ENCODE measurements around the gene FHL2.

Gene FHL2

DNA sequence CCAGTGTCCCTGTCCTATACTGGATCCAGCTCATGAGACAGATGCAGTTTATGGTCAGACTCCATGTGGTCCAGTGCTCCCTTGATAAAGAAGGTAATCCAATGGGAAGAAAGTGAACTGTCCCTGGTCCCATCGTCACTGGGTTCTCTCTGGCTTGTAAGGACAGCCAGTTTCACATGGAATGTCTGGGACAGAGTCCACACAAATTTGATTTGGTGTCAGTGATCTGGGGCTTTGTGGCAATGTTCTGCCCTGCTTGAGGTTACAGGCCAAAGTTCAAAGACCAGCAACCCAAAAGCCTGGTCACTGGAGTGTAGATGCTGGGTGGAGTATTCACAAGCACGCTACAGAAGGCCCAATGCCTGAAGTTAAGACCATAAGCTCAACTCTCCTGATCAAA lies 22.2 kb upstream of the FHL2 start:
- DNase-seq: no peak

DNA sequence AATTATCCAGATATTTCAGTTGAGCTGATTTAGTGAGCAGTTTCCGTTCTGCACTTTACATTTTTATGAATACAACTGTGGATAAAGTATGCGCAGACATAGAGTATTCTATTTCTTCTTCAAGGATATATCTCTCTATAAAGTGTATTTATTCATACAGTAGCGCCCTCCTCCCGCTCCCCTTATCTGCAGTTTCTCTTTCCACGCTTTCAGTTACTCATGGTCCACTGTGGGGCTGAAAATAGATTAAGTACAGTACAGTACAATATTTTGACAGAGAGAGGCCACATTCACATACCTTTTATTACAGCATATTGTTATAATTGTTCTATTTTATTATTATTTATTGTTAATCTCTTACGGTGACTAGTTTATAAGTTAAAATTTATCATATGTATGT lies 19.7 kb upstream of the FHL2 start:
- DNase-seq: no peak

DNA sequence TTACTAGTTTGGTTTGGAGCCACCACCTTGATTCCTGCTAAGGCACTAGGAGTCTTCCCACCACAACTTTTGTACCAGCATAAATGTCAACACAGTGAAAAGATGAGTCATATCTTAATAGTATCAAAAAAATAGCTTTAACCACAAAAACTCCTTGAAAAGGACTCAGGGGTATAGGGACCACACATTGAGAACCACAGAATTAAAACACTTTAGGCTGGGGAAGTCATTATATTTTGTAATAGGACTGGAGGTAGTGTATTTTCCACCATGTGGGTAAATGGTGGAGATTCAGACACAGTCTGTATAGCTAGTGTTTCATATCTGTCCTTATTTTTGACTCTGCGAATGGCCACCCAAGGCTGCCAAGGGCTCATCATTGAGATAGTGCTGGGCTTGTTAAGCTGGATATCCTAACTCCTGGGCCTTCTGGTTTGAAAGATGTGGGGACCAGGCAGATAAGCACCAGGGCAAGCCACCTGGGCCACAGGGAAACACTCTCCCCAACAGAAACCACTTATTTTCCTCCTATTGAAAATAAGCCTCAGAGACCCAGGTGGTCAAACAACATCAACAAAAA lies 19.1 kb upstream of the FHL2 start:
- no peak for DNase-seq

DNA sequence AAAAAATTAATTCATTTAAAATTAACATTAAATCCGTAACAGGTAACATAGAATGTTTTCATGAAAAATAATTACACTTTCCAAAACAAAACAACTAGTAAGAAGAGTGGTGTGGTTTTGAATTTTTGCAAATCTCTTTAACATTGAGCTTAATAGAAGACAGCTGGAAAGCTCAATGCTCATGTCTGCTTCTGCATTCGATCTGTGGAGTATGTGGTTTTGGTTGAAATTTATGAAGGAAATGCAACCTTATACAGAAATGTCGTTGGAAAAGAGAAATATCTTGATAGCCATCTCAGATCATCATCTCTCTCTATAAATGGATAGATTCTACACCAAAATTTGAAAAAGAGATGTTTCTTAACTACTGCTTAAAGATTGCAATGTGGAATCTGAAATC lies 17.3 kb upstream of the FHL2 start:
- no peak for DNase-seq

DNA sequence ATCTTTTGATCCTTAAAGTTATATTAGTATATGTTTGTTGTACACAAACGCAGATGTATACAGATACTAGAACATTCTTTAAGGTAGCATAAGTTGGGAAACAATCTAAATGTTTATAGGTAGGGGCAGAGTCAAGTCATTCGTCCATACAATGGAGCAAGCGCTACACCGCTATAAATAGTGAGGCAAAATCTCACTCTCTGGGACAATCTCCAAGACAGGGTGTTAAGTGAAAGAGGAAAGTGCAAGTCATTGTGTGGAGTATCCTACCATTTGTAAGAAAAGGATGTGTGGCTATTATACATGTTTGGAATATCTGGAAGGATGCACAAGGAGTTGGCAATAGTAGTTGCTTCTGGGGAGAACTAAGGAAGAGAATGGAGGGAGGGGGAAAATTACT lies 16.2 kb upstream of the FHL2 start:
- DNase-seq: no peak

DNA sequence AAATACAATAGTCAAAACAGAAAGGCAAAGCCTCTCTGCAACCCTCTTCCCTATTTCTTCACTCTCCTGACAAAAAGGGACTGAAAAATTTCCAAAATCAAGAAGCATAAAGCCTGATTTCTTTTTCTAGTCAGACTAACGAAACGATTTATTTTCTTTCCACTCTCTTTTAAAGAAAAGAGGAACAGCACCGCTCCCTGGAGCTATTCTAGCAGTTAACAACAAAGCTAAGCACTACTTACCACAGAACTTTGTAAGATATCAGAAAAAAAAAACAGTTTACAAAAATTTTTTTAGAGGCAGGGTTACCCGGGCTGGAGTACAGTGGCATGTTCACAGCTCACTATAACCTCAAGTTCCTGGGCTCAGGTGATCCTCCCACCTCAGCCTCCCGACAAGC lies 14.4 kb upstream of the FHL2 start:
- DNase-seq: no peak

DNA sequence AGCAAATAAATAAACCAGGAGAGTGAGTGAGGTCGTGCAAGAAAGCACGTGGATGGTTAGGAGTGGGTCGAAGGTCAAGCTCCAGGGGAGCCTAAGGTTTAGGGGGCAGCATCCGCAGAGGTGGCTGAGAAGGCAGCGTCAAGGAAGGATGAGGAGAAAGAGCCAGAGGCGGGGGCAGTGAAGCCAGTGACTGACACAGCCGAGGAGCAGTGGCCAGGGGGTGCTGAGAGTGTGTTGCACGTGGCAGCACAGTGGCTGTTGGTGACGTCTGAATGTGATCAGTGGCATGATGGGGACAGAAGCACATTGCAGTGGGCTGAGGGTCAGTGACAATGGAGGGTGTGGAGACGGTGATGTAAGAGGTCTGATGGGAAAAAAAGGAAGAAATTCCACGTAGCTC lies 13.7 kb upstream of the FHL2 start:
- no peak for DNase-seq

DNA sequence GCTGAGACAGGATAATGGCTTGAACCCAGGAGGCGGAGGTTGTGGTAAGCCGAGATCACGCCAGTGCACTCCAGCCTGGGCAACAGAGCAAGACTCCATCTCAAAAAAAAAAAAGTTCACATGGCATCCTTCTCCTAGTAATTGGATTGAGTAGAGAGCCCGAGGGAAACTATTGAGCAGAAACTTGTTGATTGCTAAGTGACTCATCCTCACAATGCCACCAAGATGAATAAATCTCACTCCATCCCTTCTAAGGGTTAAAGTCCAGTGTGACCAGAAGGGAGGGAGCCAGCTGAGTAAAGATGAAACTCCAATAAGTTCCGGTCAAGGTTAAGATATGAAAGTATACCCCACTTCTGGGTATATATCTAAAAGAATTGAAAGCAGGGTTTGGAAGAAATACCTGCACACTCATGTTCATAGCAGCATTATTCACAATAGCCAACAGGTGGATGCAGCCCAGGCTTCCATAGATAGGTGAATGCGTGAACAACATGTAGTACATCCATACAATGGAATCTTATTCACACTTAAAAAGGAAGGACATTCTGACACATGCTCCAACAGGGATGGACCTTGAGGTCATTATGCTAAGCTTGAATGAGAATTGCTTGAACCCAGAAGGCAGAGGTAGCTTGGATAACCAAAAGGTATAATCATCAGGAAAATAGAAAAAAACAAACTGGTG lies 13.0 kb upstream of the FHL2 start:
- no peak for DNase-seq

DNA sequence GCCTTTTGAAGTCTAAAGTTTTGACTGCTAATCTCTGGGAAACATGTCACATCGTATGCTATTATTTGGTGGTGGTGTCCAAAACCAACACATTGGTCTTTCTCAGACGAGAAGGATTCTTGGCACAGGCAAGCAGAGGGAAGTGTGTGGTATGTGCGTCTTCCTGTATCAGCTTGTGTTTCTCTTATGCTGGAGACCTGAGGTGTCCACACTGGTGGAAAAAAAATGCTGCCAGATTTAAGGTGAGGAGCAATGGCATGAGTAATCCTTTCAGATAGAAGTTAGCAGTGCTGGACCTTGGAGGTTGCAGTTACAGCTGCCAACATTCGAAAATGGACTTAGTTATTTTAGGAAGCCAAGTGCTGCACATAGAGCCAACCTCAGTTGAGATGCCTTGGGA lies 11.7 kb upstream of the FHL2 start:
- DNase-seq: no peak

DNA sequence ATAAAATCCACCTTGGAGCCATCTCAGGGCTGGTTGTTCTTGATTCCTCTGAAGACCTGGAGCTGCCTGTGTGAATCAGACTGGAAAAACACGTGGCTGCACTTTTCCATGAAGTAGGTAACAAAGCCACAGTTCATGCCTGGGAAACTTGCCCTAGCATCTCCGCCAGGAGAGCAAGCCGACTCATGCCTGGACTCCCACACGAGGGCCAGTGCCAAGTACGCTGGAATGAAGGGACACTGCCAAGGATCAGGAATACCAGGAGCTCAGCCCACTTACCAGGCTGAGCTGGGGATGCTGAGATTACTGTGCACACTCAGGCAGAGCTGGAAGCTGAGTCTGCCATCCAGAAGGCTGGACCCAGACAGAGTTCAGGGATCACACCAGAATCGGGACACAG lies 10.9 kb upstream of the FHL2 start:
- DNase-seq: no peak

DNA sequence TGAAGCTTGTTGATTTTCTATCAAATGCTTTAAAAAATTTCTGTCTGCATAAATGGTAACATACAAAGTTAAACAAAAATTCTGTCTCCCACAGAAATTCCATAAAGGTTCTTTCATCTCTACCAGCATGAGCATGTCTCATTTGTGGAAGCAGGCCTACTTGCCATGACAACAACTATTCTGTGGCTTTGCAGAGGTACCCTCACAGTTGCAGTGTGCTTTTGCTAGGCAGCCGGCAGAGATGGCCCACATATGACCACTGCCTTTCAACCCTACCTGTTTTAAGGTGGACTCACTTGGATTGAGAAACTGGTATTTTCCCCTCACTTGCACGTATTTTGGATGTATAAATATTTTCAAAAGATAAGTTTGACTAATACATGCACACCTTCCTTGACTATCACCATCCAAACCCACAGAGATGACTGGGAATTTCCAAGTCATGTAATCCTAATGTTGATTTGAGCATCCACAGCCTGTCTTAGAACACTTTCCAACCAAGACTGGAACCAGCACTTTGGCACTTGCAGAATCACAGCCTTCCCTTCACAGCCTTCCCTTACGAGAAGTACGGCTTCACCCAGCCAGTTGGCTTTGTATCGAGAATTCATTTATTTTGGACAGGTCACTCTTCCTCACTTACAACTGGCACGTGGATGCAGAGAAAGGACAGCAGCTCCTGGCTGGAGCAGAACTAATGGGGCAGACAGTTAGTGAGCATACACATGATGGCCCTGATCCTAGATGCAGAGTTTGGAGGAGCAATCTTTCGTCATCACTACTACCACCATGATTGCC lies 9.3 kb upstream of the FHL2 start:
- no peak for DNase-seq

DNA sequence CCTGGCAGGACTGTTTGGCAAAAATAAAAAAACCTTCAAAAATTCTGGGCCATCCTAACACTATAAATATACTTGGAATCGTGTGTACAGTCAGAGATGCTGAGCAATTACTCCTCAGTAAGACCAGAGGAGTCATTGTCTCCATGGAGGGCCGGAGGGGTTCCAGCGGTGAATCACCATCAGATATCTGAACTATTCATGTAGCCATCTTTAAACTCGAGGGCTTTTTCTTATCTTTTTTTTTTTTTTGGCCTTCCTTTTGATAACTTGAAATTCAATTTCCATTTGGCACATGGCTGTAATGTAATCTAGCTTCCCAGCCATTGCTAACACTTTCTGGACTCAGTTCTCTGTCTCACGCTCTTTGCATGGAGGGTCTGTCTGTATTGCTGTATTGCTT lies 7.4 kb upstream of the FHL2 start:
- DNase-seq: no peak

DNA sequence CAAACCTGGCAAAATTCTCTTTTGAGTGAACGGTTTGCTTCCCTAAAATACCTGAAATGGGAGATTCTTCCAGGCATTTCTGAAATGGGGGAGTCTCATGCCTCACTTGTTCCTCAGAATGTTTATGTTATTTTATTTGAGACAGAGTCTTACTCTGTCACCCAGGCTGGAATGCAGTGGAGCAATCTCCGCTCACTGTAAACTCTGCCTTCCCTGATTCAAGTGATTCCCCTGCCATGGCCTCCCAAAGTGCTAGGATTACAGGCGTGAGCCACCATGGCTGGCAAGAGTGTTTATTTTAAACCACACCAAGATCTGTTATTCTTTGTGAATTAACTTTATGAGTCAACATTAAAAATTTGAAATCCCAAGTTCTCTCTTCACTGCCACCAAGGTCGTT lies 6.4 kb upstream of the FHL2 start:
- no peak for DNase-seq

DNA sequence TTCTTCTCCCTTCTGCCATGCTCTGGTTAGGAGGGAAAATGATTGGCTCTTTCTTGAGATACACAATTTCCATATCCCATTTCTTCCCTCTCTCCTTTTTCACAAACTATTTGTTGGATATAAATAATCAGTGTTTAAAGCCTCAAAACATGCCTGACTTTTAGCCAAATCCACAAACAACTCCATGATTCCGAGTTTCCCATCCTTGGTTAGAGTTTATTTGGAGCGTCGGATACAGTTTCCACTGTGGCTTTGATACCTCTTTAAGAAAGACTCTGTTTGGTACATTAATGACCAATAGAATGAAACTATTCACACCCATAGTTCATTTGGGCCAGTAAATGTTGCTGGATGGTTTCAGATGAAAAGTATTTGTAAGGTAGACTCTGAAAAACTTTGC lies 5.9 kb upstream of the FHL2 start:
- no peak for DNase-seq

DNA sequence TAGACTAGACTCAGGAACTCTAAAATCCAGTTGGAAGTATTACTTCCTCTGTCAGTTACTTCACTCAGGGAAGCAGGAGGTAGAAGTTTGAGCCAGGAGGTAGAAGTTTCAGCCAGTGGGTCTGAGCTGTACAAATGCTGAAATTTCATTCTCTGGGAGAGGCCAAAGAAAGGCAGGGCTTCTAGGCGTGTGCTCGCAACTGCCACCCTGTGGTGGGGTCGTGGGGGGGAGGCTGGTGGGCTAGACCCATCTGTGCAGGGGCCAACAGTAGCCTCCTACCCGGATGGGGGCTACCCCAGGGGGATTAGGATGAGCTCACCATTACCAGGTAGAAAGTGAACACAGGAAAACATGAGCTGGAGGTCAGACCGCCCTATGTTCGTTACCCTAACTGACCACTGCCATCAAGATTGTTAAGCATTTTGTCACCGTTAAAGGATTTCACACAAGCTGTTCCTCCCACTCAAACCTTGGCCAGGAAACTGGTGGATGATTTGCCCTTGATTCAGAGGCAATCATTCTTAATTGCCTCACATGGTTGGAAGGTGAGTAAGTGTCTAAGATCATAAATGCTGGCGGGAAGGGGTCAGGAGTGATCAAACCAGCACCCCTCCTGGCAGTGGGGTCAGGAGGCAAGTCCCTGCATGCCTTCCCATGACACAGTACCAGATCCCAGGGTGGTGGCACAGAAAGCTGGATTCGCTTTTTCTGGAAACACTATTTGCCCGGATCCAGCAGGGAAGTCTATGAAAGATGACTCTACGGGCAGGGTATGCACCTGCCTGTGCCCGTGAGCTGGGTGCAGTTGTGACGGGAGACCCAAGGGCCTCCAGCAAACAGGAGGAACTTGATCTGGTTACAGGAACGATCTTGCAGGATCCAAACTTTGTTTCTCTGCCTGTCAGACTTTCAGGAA lies 5.2 kb upstream of the FHL2 start:
- DNase-seq: no peak

DNA sequence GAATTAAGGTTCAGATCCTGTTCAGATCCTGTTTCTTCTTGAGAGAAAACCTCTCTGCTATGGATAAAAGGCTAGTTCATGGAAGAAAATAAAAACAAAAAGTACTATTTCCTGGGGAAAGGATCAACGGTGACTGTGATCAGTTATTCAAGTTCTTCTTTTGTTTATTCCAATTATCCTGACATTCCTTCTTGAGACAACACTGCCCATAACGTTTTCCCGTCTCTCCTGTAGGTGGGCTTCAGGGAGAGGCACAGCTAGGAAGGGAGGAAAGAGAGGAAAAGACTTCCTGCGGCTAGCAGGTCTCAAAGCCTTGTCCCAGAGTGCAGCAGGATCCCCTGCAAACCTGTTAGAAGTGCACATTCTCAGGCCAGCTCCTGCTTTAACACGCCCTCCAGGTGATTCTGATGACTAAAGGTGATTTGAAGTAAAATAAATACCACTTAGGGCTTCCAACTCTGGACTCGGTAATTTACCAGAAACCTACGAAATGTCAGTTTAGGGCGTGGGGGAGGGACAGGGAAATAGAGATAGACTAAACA lies 4.5 kb upstream of the FHL2 start:
- DNase-seq: no peak

DNA sequence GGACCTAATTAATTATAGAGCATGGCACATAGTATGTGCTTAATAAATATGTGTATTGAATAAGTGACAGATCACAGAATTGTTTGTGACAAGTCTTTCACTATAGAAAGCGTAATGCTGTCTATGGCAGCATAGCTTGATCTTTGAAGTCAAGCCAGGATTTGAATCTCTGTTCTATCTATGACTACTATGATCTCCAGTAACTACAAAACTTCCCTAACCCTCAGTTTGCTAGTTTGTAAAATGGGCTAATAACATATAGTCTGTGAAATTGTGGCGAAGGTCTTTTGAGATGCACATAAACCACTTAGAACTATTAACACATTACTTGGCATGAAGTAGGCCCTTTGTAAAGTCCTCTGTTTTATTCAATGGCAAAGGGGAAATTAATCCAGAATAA lies 4.0 kb upstream of the FHL2 start:
- no peak for DNase-seq

DNA sequence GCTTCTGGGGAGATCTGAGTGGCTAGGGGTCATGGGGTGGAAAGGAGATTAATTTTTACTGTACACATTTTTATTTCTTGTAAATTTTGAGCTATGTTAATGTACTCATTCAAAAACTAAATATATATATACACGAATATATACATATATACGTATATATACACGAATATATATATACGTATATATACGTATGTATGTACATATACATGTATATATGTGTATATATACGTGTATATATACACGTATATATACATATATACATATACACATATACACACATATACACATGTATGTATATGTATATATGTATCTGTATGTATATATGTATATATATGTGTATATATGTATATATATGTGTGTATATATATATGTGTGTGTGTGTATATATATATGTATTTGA lies 3.0 kb upstream of the FHL2 start:
- DNase-seq: no peak

DNA sequence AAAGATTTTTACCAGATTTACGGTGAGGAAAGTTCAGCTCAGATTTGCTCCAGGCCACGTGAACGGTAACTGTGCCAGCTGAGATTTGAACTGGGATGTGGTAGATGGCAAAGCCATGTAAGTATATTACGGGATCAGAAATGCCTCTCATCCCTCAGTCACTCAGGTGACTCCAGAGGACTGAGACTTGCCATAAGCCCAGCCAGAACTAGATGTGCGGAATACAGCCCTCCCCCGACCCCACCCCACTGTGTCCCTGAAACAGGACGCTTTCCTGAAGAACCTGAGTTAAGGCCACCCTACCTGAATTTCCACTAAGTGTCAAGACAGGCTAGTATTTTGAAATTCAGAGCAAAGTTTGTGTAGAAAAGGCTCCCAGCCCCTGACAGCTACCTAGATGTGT lies 1.3 kb upstream of the FHL2 start:
- no peak for DNase-seq

DNA sequence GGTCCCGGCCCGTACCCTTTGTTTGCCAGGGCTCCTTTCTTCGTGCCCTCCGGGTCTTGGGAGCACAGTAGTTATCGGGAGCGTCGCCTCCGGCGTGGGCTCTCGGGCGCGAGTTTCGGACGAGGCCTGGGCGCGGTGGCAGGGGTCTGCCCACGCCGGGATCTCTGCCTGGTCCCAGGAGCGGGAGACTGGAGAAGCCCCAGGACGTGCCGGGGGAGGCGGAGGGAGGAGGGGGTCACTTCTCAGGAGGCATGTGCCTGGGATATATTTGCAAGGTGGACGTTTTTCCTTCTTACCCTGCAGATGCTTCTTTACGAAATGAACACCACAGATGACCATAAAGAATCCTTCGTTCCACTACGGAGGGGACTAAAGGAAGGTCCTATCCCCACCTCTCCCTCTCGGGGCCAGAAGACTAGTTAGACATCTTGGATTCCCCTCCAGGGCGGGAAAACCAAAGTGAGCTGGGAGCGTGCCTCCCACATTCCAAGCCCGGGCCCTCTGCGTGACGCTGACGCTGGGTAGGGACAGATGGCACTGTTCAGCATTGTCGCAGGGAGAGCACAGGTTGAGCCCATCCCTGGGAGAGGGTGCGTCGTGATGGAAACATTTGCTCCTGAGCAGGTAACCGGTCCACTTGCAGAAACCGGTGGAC lies 483 bp upstream of the FHL2 start:
- no peak for DNase-seq

DNA sequence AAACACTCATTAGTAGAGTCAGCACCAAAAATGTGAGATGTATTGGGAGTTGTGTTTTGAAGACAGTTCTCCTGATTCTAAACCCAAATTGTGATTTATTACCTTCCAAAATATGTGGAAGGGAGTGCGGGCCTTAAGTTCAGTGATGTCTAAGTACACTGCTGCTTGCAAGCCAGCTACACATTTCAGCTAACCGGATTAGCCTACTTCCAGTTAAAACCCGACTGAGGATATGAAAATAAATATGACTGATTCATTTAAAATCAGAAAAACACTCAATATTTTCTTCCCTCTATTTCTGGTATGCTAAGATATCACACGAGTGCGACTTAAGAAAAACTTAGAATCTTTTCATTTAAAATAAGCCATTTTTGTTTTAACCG lies 907 bp downstream of the FHL2 start:
- DNase-seq: no peak

DNA sequence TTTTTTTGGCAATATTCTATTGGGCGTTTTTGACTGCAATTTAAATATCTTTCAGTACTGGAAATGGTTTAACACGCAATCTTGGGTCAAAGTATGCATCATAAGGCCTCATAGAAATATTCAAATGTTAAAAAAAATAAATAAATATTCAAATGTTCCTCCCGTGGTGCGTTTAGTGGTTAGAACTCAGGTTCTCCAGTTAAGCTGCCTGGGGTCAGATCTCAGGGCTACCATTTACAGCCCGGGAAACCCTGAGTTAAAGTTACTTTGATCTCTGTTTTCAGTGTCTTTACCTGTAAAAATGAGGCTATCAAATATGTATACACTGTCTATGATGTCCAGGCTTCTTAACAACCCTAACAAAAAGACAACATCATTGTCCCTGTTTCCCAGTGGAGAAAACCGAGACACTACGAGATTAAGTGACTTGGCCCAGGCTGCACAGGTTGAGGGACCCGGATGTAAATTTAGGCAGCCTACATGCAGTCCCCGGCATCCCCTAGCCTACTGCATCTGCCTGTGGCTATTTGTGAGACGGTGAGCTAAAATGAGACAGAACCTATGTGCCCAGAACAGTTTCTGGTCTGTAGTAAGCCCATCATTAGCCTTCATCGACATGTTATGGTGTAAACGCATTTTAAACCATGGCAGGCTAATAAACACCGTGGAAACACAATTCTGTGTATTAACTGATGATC lies 1.7 kb downstream of the FHL2 start:
- no peak for DNase-seq

Data from central memory CD4-positive, alpha-beta T cell (primary cell).